GM12878 (cell line): ENCODE results near the gene ADAM15.

Source experiments
- ATF3 ChIP-seq: IDR thresholded peaks from 2 replicates; pipeline ENCODE4 v1.6.1; 2011; ENCODE audit warnings: low read depth, mild to moderate bottlenecking, low read length, moderate library complexity, borderline replicate concordance; ENCODE audit errors: extremely low read depth
- CHD1 ChIP-seq: IDR thresholded peaks from 2 replicates; pipeline ENCODE4 v1.6.1; 2012; ENCODE audit warnings: low read depth, low read length, improper control_type of control experiment
- CTCF ChIP-seq, 3 experiments: IDR thresholded peaks in 2 of 3; conservative IDR thresholded peaks in 1 of 3; 2 replicates each; pipeline ENCODE4 v1.5.1; 2011; ENCODE audit warnings: low read depth in 3 of 3, low read length in 3 of 3, mild to moderate bottlenecking in 3 of 3, control low read depth in 2 of 3, moderate library complexity in 2 of 3, inconsistent platforms in 1 of 3, mixed read lengths in 1 of 3; ENCODE audit not compliant: control insufficient read depth in 2 of 3, insufficient read depth in 1 of 3; ENCODE audit errors: extremely low read depth in 1 of 3
- ETV6 ChIP-seq, 2 experiments: fragments of 450-650 bp in 1 of 2; IDR thresholded peaks in 1 of 2; conservative IDR thresholded peaks in 1 of 2; 2 replicates each; pipeline ENCODE4 v1.6.1; 2014; ENCODE audit warnings: antibody characterized with exemption in 1 of 2, borderline replicate concordance in 1 of 2, low read depth in 1 of 2, mild to moderate bottlenecking in 1 of 2, moderate library complexity in 1 of 2
- EZH2 ChIP-seq: IDR thresholded peaks from 2 replicates; pipeline ENCODE4 v1.6.1; 2012; ENCODE audit warnings: low read depth, mild to moderate bottlenecking, control low read depth, inconsistent platforms, low read length, borderline replicate concordance; ENCODE audit not compliant: control insufficient read depth
- JUND ChIP-seq: IDR thresholded peaks from 2 replicates; pipeline ENCODE4 v1.6.1; 2012; ENCODE audit warnings: low read depth, mild to moderate bottlenecking, low read length, improper control_type of control experiment, moderate library complexity
- MAX ChIP-seq: IDR thresholded peaks from 2 replicates; pipeline ENCODE4 v1.6.1; 2012; ENCODE audit warnings: low read depth, low read length, improper control_type of control experiment
- PAX5 ChIP-seq: IDR thresholded peaks from 2 replicates; pipeline ENCODE4 v1.6.1; 2011; ENCODE audit warnings: low read depth, low read length, borderline replicate concordance
- POLR2AphosphoS5 ChIP-seq: IDR thresholded peaks from 2 replicates; pipeline ENCODE4 v1.6.1; 2011; ENCODE audit warnings: mild to moderate bottlenecking, low read length, inconsistent platforms
- REST ChIP-seq: IDR thresholded peaks from 2 replicates; pipeline ENCODE4 v1.6.1; 2012; ENCODE audit warnings: mild to moderate bottlenecking, low read depth, low read length
- SIN3A ChIP-seq: IDR thresholded peaks from 2 replicates; pipeline ENCODE4 v1.6.1; 2012; ENCODE audit warnings: low read depth, low read length, improper control_type of control experiment
- SPI1 ChIP-seq: IDR thresholded peaks from 2 replicates; pipeline ENCODE4 v1.6.1; 2011; ENCODE audit warnings: low read depth, mild to moderate bottlenecking, low read length, moderate library complexity, borderline replicate concordance; ENCODE audit not compliant: insufficient read depth
- SUZ12 ChIP-seq: fragments of 200-600 bp; sonication (generic); IDR thresholded peaks from one replicate; pipeline ENCODE4 v1.6.1; 2018; ENCODE audit warnings: antibody characterized with exemption, mild to moderate bottlenecking; ENCODE audit not compliant: unreplicated experiment
- ZNF24 ChIP-seq: fragments of 450-650 bp; IDR thresholded peaks from 2 replicates; pipeline ENCODE4 v1.6.1; 2017; ENCODE audit warnings: antibody characterized with exemption, mild to moderate bottlenecking

- TF ChIP-seq CTCF (IDR thresholded peaks at IDR 0.05 in 2 of 3, conservative IDR thresholded peaks at IDR 0.05 in 1 of 3; ENCODE audit: control insufficient read depth in 2 of 3, extremely low read depth in 1 of 3, insufficient read depth in 1 of 3, low read depth in 3 of 3, low read length in 3 of 3) (no peak), EZH2 (no peak), PAX5 (no peak), SPI1 (no peak), ZNF24 (no peak), ETV6 (conservative IDR thresholded peaks at IDR 0.05 in 1 of 2, IDR thresholded peaks at IDR 0.05 in 1 of 2; ENCODE audit: borderline replicate concordance in 1 of 2, low read depth in 1 of 2) (no peak), ATF3 (no peak), MAX (no peak), POLR2AphosphoS5 (no peak), CHD1 (no peak), SIN3A (no peak), SUZ12 (no peak), JUND (no peak), REST (no peak)
These were observed 31.5 kb upstream of the ADAM15 start for GRCh38 chr1:155019377-155020245.
